GM12872 (cell line): ENCODE data around the gene FUT8.

Experiments
- CTCF ChIP-seq: IDR thresholded peaks from 3 replicates; pipeline ENCODE4 v1.5.1; 2011; ENCODE audit warnings: low read depth, mild to moderate bottlenecking, low read length, moderate library complexity; ENCODE audit not compliant: insufficient read depth

The FUT8 gene

GRCh38 chr14:65377576-65377975, 35.0 kb upstream of the FUT8 start:
- no peak for TF ChIP-seq CTCF

DNA sequence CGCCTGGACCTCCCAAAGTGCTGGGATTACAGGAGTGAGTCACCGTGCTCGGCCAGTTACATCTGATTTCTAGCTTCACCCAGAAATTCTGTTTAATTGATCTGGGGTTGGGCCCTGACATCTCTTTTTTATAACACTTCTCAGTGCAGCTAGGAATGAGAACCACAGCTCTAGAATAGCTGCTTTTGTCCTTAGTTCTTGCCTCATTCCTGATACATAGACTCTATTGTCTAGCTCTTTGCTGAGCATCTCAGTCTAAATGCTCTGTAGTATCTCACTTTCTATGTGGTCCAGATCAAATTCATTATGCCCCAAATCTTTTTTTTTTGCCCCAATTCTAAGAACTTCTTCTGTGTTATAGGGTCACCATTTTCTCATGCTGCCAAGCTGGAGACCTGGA, 29.9 kb upstream of the FUT8 start:
- no peak for TF ChIP-seq CTCF

DNA sequence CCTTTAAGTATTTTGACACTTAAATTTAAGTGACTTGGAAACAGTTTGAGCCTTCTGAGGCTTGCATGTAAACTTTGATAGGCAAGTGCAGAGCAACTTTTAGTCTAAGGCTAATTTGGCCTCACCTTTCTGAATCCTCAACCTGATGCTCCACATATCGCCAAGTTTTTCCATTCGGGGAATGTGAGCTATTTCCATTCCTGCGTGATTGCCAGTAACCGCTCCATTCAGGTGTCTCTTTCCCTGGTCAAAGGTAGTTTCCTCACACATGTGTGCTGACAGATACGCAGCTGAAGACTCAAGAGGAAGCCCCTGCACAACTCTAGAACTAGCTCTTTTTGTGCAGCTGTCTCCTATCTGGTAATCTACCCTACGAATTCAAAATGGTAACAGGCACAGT, 25.4 kb upstream of the FUT8 start:
- no peak for TF ChIP-seq CTCF

GRCh38 chr14:65387628-65388027, 24.9 kb upstream of the FUT8 start:
- TF ChIP-seq CTCF: no peak

DNA sequence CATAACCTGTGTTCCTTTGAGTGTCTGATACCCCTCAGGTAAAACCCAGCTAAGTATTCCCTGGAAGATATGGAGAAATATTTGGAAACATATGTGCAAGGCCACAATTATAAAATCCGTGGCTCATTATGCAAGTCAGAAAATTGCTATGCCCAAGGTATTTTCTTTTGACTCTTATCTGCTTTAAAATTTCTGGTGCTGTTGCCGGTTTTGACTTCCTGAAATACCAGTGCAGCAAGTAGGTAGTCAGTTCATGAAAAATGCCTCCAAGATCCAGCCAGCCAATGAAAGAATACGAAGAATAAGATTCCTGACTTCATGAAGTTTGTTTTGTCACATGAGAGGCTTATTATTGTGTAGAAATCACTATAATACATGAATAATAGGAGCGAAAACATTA, 20.2 kb upstream of the FUT8 start:
- TF ChIP-seq CTCF: no peak

DNA sequence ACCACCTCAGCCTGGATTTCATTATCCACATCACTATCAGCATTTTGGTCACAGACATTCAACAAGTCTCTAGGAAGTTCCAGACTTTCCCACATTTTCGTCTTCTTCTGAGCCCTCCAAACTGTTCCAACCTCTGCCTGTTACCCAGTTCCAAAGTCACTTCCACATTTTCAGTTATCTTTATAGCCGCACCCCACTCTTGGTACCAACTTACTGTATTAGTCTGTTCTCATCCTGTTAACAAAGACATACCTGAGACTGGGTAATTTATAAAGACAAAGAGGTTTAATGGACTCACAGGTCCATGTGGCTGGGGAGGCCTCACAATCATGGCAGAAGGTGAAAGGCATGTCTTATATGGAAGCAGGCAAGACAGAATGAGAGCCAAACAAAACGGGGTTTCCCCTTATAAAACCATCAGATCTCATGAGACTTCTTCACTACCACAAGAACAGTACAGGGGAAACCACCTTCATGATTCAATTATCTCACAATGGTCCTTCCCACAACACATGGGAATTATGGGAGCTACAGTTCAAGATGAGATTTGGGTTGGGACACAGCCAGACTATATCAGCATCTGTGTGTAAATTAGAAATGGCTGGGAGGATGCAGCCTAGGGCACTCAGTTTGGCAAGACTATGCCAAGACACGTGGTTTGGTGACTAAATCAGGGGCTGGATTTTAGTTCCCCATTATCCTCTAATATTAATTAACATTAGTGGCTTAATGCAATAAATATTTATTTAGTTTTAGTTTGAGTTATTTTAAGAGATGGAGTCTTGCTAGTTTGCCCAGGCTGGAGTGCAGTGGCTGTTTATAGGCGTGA, 16.2 kb upstream of the FUT8 start:
- TF ChIP-seq CTCF: no peak

- no peak for TF ChIP-seq CTCF
Measured at GRCh38 chr14:65403231-65403630, 9.3 kb upstream of the FUT8 start.

GRCh38 chr14:65408113-65408512, 4.4 kb upstream of the FUT8 start:
- no peak for TF ChIP-seq CTCF
